Right ventricle myocardium superior (tissue), 1 donor: ENCODE measurements around the gene ZMYM2. TPM values are rescaled to one million over a fixed set of nuclear protein-coding genes. Genes with fewer than 3 reads are reported as not detected.
A peak's percentile ranks its signal among the peaks of the same experiment; 100 is the strongest.

Source experiments
- ATAC-seq: fragments of 200-7000 bp; cut with Tn5 transposase; one replicate; pipeline ENCODE4 v1.9.1; 2020; ENCODE audit warnings: mild to moderate bottlenecking; ENCODE audit not compliant: poor library complexity
- DNase-seq: peaks from one replicate; pipeline ENCODE4 v3.0.0-alpha.2; 2020
- intact Hi-C: fragments of 100-400 bp; cut with DNase I; formaldehyde crosslinking; loops from one replicate; pipeline ENCODE4 v1.11.2; 2022
- total RNA-seq: library from RNA; stranded (reverse); fragmentation: NEBNext Ultra II Directional; extraction: Animal tissue kit (Norgen Biotek cat#: 25700); gene quantifications from one replicate; pipeline ENCODE4 v1.2.1, GENCODE V29; 2021
- donor health status: DM: no; HTN: yes; CAD: no; lungs with severe emphysema.

Gene ZMYM2
- total RNA-seq, 1 donor from 2014 or later, result 48.4 TPM

- intact Hi-C loops, result no loop called here
- DNase-seq (no peak), ATAC-seq (no peak)
Observed at GRCh38 chr13:19978831-19979437, 20.4 kb downstream of the ZMYM2 start.

DNA sequence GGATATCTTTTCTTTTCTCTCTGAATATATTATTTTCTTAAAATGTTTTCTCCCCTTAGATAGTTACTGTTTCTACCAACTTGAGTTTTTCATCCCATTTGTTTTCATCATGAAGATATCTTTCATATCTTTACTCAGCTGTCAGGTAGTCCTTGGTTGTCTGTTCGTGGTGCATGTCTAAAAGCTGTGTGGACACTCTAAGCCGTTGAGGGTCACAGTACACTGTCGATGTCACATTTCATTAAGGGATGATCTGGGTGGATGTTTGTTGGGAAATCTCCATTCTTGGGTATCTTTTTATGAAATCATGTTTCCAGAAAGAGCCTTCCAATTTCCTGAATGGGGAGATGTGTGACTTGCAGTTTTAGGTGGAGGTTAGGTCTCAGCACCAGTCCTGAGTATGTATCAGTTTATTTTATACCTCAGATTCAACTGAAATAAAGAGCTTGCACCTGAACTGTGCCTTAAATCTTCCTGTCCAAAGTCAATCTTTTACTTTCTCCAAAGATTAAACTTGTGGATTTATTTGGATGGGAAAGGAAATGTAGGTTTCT lies 23.2 kb downstream of the ZMYM2 start:
- ATAC-seq (no peak), DNase-seq (no peak)
- intact Hi-C loops, result no loop called here

DNA sequence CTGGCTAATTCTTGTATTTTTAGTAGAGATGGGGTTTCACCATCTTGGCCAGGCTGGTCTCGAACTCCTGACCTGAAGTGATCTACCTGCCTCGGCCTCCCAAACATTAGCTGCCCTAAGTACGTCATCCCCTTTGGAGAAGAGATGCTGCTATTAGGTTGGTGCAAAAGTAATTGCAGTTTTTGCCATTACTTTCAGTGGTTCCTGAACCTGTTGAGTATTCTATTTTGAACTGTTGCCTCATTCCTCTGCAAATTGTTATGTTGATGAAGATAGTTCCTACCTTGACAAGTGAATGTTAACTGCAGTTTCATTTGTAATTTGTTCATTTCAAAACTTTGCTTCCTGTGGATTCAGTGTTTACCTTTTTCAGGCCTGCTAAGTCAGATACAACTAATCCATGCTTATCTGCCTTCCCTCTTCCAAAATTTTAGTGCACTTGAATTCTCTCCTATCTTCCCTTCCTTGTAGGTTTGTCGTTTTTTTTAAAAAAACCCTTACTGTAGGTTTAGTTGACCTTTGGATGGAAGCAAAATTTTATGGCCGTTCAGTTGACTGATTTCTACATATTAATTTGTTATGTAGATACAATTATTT lies 24.0 kb downstream of the ZMYM2 start:
- DNase-seq, result no peak
- ATAC-seq, result no peak
- intact Hi-C loops, result no loop called here

DNA sequence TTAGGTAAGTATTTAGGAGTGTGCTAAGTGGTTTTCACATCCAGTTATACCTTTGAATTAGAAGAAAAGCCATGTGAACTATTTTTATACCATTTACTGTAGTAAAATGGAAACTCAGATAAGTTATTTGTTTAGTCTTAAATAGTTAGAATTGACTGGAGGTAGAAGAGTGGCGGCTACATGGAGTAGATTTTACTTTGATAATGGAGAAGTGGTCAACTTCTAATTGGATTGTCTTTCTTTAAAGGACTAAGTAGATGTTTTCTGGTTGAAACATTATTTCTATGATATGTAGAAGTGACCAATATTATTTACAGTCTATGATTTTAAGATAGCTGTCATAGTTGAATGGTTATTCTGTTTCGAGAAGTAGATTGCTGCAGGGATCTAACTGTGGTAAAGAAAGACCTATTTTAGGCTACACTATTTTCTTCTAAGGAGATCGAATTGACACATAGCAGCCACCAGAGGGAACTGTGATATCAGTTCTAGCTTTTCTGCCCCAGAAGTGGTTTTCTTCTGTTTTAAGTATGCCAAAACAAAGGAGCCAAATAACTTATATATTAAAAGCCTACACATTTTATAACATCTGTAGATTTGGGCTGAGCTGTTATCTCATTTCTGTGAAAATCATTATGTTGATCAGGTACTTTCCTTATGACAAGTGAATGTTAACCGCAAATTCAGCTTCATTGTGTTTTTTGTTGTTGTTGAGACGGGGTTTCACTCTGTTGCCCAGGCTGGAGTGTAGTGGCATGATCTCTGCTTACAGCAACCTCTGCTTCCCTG lies 26.1 kb downstream of the ZMYM2 start:
- ATAC-seq, result peak; percentile 67
- DNase-seq, result no peak
- intact Hi-C loops, result no loop called here

DNA sequence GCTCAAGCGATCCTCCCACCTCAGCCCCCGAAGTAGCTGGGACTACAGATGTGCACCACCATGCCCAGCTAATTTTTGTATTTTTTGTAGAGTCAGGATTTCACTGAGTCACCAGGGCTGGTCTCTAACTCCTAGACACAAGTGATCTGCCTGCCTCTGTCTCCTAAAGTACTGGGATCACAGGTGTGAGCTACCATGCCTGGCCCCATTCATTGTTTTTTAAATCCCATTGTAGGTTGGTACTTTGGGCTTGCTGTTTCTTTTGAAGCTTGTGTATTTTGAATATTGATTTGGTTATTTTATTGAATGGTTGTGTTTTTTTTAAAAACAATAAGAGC lies 26.7 kb downstream of the ZMYM2 start:
- DNase-seq, result no peak
- intact Hi-C loops, result no loop called here
- ATAC-seq, result no peak

GRCh38 chr13:19991531-19991930 lies 33.0 kb downstream of the ZMYM2 start:
- ATAC-seq, result no peak
- DNase-seq, result no peak
- intact Hi-C loops, result no loop called here

- DNase-seq (no peak), ATAC-seq (no peak)
- intact Hi-C loops, result no loop called here
Observed at GRCh38 chr13:19993024-19993423, 34.5 kb downstream of the ZMYM2 start.

GRCh38 chr13:19998960-19999359 lies 40.4 kb downstream of the ZMYM2 start:
- DNase-seq, result no peak
- no peak for ATAC-seq
- intact Hi-C loops, result no loop called here

DNA sequence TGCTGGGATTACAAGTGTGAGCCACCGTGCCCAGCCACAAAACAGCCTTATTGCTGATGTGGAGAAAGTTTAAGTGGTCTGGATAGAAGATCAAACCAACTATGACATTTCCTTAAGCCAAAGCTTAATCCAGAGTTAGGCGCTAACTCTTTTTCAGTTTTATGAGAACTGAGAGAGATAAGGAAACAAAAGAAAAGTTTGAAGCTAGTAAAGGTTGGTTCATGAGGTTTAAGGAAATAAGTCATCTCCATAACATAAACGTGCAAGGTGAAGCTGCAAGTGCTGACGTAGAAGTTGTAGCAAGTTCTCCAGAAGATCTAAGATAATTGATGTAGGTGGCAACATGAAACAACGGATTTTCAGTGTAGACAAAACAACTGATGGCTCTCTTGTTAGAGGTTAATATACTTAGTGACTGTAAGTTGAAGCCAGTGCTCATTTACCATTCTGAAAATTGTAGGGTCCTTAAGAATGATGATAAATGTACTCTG lies 41.6 kb downstream of the ZMYM2 start:
- intact Hi-C loops, result no loop called here
- DNase-seq (no peak), ATAC-seq (no peak)

GRCh38 chr13:20001366-20002190 lies 43.1 kb downstream of the ZMYM2 start:
- intact Hi-C loops, result no loop called here
- ATAC-seq, result no peak

GRCh38 chr13:20002787-20003186 lies 44.3 kb downstream of the ZMYM2 start:
- ATAC-seq, result no peak
- DNase-seq, result no peak
- intact Hi-C loops, result no loop called here

More at GRCh38 chr13:20001366-20002190, 43.1 kb downstream of the ZMYM2 start:
- DNase-seq, result no peak

DNA sequence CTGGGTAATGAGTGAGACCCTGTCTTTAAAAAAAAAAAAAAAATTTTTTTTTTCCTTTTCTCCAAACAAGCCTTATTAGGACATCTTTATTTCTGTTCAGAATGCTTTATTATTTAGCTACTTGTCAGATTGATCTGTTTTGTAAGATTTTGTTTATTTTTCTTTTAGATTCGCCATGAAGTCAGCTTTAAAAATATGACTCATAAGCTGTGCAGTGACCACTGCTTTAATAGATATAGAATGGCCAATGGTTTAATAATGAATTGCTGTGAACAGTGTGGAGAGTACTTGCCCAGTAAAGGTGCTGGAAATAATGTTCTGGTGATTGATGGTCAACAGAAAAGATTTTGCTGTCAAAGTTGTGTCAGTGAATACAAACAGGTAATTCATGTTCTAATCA lies 47.7 kb downstream of the ZMYM2 start:
- no peak for ATAC-seq
- intact Hi-C loops, result no loop called here
- no peak for DNase-seq

DNA sequence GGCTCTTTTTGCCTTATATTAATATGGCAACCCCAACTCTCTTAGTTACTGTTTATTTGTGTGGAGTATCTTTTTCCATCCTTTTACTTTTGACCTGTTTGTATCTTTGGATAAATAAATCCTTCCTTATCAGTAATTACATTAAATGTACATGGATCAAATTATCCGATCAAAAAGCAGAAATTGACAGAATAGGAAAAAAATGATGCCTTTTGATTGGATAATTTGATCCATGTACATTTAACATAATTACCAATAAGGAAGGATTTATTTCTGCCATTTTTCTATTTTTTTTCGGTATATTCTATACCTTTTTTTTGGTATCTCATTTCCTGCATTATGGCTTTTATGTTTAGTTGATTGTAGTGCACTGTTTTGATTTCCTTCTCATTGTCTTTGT lies 57.2 kb downstream of the ZMYM2 start:
- ATAC-seq (no peak), DNase-seq (no peak)
- intact Hi-C loops, result no loop called here

DNA sequence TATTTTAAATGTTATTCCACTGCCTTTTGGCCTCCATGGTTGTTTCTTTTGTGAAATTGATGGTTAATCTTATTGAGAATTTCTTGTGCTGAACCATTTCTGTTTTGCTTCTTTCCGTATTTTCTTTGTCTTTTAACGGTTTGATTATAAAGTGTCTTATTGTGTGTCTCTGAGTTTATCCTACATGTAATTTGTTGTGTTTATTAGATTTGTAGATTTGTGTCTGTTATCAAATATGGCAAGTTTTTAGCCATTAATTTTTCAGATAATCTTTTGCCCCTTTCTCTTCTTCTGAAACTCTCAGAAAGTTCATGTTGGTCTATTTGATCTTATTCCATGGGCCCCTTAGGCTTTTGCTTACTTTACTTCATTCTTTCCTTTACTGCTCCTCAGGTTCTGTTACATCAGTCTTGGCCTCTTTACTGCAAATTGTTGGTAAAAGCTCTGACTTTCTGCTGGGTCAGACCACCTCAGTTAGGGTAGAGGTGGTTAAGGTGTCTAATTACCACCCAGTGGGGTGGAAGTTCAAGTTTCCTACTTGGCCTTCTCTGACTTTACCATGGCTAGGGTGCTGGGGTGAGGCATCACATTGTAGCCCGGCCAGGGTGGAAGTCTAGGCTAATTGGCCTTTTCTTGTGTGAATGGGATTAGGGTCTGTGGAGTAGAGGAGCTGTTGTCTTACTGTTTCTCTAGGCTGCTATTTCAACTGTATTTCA lies 58.3 kb downstream of the ZMYM2 start:
- DNase-seq (no peak), ATAC-seq (no peak)
- intact Hi-C loops, result no loop called here

DNA sequence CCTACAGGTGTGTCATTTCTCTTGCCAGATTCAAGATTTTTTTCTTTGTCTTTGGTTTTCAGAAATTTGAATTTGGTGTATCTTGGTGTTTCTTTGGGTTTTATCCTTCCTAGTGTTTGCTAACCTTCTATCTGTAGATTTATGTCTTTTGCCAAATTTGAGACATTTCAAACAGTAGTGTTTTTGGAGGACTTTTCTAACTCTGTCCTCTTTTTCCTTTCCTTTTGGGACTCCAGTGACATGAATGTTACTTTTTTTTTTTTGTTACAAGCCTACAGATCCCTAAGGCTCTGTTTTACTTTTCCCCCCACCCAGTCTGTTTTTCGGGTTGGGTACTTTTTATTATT lies 58.8 kb downstream of the ZMYM2 start:
- DNase-seq (no peak), ATAC-seq (no peak)
- intact Hi-C loops, result no loop called here

GRCh38 chr13:20019043-20019442 lies 60.5 kb downstream of the ZMYM2 start:
- intact Hi-C loops, result no loop called here
- DNase-seq (no peak), ATAC-seq (no peak)

- intact Hi-C loops, result no loop called here
- ATAC-seq (no peak), DNase-seq (no peak)
Observed at GRCh38 chr13:20024702-20025101, 66.2 kb downstream of the ZMYM2 start.

DNA sequence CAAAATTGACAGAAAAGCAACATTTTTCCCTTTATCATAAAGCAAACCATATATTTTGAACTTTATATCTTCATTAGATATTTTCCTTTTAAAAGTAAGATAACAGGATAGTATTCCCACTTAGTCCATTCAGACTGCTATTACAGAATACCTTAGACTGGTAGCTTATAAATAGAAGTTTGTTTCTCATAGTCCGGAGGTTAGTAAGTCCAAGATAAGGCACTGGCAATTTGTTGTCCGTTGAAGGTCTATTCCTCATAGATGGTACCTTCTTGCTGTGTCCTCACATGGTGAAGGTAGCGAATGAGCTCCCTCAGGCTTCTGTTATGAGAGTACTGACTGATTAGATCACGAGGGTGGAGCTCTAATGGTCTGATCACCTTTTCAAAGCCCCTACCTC lies 70.4 kb downstream of the ZMYM2 start:
- intact Hi-C loops, result no loop called here
- DNase-seq (no peak), ATAC-seq (peak; percentile 49)
